Karpas-422 (cell line): ENCODE measurements around the gene PARP3. TPM values are rescaled to one million over a fixed set of nuclear protein-coding genes. Genes with fewer than 3 reads are reported as not detected.

Source experiments
- DNase-seq: peaks from one replicate; pipeline ENCODE4 v3.0.0-alpha.2; 2015
- H2AFZ ChIP-seq: fragments of 200-600 bp; sonication (generic); 2 replicates; pipeline ENCODE4 v1.6.1; 2014; ENCODE audit warnings: antibody characterized with exemption, low read length, mixed read lengths
- H3K27ac ChIP-seq: fragments of 200-600 bp; sonication (generic); 2 replicates; pipeline ENCODE4 v1.5.1; 2014; ENCODE audit warnings: mild to moderate bottlenecking, low read length, moderate library complexity
- H3K27me3 ChIP-seq: fragments of 200-600 bp; sonication (generic); 2 replicates; pipeline ENCODE4 v1.6.1; 2014; ENCODE audit warnings: low read length, mixed read lengths
- H3K36me3 ChIP-seq: fragments of 200-600 bp; sonication (generic); 2 replicates; pipeline ENCODE4 v1.6.1; 2014; ENCODE audit warnings: low read length, mixed read lengths; ENCODE audit not compliant: insufficient read depth
- H3K4me1 ChIP-seq: fragments of 200-600 bp; sonication (generic); 2 replicates; pipeline ENCODE4 v1.6.1; 2014; ENCODE audit warnings: mild to moderate bottlenecking, low read length, mixed read lengths
- H3K4me2 ChIP-seq: fragments of 200-600 bp; sonication (generic); 2 replicates; pipeline ENCODE4 v1.6.1; 2014; ENCODE audit warnings: low read length, low read depth, mild to moderate bottlenecking; ENCODE audit not compliant: poor library complexity, severe bottlenecking
- H3K4me3 ChIP-seq: fragments of 200-600 bp; sonication (generic); 2 replicates; pipeline ENCODE4 v1.5.1; 2014; ENCODE audit warnings: mild to moderate bottlenecking, antibody characterized with exemption, low read length, mixed read lengths
- H3K79me2 ChIP-seq: fragments of 200-600 bp; sonication (generic); 2 replicates; pipeline ENCODE4 v1.6.1; 2014; ENCODE audit warnings: mild to moderate bottlenecking, low read length, mixed read lengths
- H3K9ac ChIP-seq: fragments of 200-600 bp; sonication (generic); 2 replicates; pipeline ENCODE4 v1.6.0; 2014; ENCODE audit warnings: low read length
- H3K9me2 ChIP-seq: fragments of 200-600 bp; sonication (generic), shearing (Covaris generic); replicated peaks from 2 replicates; pipeline ENCODE4 v1.6.0; 2014; ENCODE audit warnings: mild to moderate bottlenecking, low read length, moderate library complexity; ENCODE audit not compliant: insufficient read depth
- H3K9me3 ChIP-seq: fragments of 300-700, 200-600 bp; sonication (generic); 2 replicates; pipeline ENCODE4 v1.6.1; 2014; ENCODE audit warnings: low read length, mixed read lengths
- H4K20me1 ChIP-seq: fragments of 200-600 bp; sonication (generic); 2 replicates; pipeline ENCODE4 v1.6.1; 2014; ENCODE audit warnings: mild to moderate bottlenecking, antibody characterized with exemption, low read length, low read depth; ENCODE audit not compliant: insufficient read depth
- total RNA-seq: library from RNA; depleted of rRNA; stranded (reverse); fragments of >200 nt; shearing (Covaris generic); gene quantifications from 2 replicates; pipeline ENCODE4 v1.2.3, GENCODE V29; 2014; ENCODE audit warnings: low replicate concordance

PARP3 gene
- total RNA-seq, 1 experiment from 2014 or later = 29.1 TPM

DNA sequence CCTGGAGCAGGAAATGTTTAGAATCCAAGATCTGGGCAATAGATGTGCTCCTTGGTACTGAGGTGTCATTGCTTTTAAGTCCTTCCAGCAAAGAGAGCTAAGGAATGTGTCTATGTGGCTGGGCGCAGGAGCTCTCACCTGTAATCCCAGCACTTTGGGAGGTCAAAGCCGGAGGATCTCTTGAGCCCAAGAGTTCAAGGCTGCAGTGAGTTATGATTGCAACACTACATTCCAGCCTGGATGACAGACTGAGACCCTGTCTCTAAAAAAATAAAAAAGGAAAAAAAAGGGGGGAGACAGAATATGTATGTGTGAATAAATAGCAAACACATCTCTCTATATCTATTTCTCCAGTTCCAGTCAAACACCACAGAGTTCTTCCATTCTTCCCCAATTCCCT, 8.7 kb downstream of the PARP3 start:
- Histone ChIP-seq H3K9me3 (no peaks in the 10 kb centered on the region), H3K4me3 (no peak overlapping the region), H3K9me2 (no peaks in the 10 kb centered on the region), H3K79me2 (no peaks in the 10 kb centered on the region), H3K4me2 (no peak overlapping the region), H2AFZ (no peak overlapping the region), H4K20me1 (no peaks in the 10 kb centered on the region), H3K27ac (no peak overlapping the region), H3K9ac (no peak overlapping the region), H3K4me1 (no peaks in the 10 kb centered on the region), H3K36me3 (no peaks in the 10 kb centered on the region), H3K27me3 (no peaks in the 10 kb centered on the region)
- DNase-seq = no peak

DNA sequence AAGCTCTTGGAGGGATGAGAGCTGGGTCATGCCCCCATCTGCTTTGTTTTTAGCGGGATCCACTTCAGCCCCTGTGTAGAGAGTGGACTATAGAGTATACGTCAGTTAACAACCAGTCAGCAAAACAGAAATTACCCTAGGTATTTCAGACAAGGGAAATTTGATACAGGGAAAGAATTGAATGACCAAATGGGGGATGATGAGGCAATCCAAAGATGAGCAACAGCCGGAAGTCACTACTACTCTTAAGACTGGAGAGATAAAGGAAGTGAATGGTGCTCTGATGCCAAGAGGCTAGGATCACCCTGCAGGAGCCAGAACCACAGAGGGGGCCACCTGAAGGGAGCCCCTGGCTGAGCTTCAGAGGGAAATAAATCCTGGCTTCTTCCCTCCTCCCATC, 11.3 kb downstream of the PARP3 start:
- no peak overlapping the region for H3K27ac ChIP-seq
- H3K27me3 ChIP-seq = no peaks in the 10 kb centered on the region
- no peaks in the 10 kb centered on the region for H3K79me2 ChIP-seq
- no peak overlapping the region for H3K9ac ChIP-seq
- no peaks in the 10 kb centered on the region for H3K9me3 ChIP-seq
- H3K9me2 ChIP-seq = no peaks in the 10 kb centered on the region
- no peak overlapping the region for H2AFZ ChIP-seq
- H4K20me1 ChIP-seq = no peaks in the 10 kb centered on the region
- H3K4me3 ChIP-seq = no peak overlapping the region
- H3K36me3 ChIP-seq = no peaks in the 10 kb centered on the region
- no peak for DNase-seq
- H3K4me1 ChIP-seq = no peaks in the 10 kb centered on the region
- no peak overlapping the region for H3K4me2 ChIP-seq

DNA sequence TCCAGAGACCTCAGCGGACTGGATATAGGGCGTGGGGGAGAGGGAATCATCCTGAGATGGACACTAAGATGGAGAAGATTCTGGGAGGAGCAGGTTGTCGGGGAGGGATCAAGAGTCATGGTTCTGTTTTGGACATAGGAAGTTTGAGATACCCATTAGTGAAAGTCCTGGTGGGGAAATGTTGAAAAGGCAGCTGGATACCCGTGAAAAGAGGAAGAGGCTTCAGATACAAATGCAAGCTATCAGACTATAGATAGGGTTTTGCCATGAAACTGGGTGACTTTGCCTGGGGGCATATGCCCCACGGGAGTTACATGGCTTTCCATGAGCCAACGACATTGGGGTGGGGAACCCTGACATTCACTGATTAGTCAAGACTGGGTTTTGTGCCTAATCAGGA, 11.9 kb downstream of the PARP3 start:
- Histone ChIP-seq H3K4me3 (no peak overlapping the region), H3K4me2 (no peak overlapping the region), H3K4me1 (no peaks in the 10 kb centered on the region), H3K9me2 (no peaks in the 10 kb centered on the region), H3K79me2 (no peaks in the 10 kb centered on the region), H2AFZ (no peak overlapping the region), H3K9ac (no peak overlapping the region), H3K27ac (no peak overlapping the region), H3K27me3 (no peaks in the 10 kb centered on the region), H3K36me3 (no peaks in the 10 kb centered on the region), H4K20me1 (no peaks in the 10 kb centered on the region), H3K9me3 (no peaks in the 10 kb centered on the region)
- DNase-seq = no peak

DNA sequence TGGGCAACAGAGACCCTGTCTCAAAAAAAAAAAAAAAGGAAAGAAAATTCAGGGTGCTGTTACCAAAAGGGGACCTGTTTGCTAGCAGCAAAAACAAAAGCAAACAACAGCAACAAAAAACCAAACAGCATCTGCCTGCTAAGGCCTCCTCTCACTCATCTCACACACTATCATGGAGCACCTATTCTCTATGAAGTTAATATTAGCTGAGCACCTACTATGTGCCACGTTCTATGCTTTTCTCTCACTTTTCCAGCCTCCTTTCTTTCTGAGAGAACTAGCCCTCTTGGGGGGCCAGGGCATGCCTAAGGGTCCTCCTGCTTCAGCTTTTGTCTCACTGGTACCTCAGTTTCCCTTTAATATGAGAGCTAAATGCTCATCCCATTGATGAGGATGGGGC, 12.6 kb downstream of the PARP3 start:
- no peaks in the 10 kb centered on the region for H3K27me3 ChIP-seq
- no peaks in the 10 kb centered on the region for H4K20me1 ChIP-seq
- H3K27ac ChIP-seq = no peak overlapping the region
- H2AFZ ChIP-seq = no peak overlapping the region
- H3K9me3 ChIP-seq = no peaks in the 10 kb centered on the region
- no peak for DNase-seq
- H3K9ac ChIP-seq = no peak overlapping the region
- H3K79me2 ChIP-seq = no peaks in the 10 kb centered on the region
- no peaks in the 10 kb centered on the region for H3K36me3 ChIP-seq
- no peak overlapping the region for H3K4me2 ChIP-seq
- H3K9me2 ChIP-seq = no peaks in the 10 kb centered on the region
- no peaks in the 10 kb centered on the region for H3K4me1 ChIP-seq
- no peak overlapping the region for H3K4me3 ChIP-seq

DNA sequence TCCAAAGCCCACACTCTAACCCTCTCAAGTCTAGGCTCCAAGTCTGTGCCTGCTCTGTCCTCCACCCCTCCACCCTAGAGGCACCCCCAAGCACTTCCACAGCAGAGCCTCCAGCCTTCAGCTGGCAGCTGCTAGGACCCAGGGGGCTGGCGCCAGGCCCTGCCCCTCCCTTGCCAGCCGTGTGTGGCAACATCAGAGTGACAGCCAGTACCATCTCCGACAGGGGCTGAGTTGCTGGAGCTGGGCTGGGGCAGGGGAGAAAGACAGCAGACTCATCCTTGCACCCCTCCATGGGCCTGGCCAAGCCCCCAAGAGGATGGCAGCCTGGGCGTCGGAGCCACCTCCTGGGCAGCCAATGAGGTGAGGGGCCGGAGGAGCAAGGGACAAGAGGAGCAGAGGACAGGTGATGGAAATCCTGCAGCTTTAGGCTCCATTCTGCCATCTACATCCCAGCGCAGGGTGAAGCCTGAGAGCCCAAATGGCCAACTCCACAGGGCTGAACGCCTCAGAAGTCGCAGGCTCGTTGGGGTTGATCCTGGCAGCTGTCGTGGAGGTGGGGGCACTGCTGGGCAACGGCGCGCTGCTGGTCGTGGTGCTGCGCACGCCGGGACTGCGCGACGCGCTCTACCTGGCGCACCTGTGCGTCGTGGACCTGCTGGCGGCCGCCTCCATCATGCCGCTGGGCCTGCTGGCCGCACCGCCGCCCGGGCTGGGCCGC, 13.2 kb downstream of the PARP3 start, which contains the start of gene GPR62:
GPR62 (plus strand) TSS at position 207 of the 718 bp plus-strand sequence; CDS start at position 479, 272 bp downstream.
- H4K20me1 ChIP-seq = no peaks in the 10 kb centered on the region
- no peaks in the 10 kb centered on the region for H3K4me1 ChIP-seq
- H3K4me3 ChIP-seq = no peak within 1 kb of the TSS
- H3K27ac ChIP-seq = no peak within 1 kb of the TSS
- no peaks in the 10 kb centered on the region for H3K9me3 ChIP-seq
- no peaks in the 10 kb centered on the region for H3K36me3 ChIP-seq
- H3K4me2 ChIP-seq = no peak within 1 kb of the TSS
- H3K9me2 ChIP-seq = no peaks in the 10 kb centered on the region
- no peak for DNase-seq
- H3K27me3 ChIP-seq = no peaks in the 10 kb centered on the region
- no peak within 1 kb of the TSS for H3K9ac ChIP-seq
- H3K79me2 ChIP-seq = no peaks in the 10 kb centered on the region
- H2AFZ ChIP-seq = no peak within 1 kb of the TSS

DNA sequence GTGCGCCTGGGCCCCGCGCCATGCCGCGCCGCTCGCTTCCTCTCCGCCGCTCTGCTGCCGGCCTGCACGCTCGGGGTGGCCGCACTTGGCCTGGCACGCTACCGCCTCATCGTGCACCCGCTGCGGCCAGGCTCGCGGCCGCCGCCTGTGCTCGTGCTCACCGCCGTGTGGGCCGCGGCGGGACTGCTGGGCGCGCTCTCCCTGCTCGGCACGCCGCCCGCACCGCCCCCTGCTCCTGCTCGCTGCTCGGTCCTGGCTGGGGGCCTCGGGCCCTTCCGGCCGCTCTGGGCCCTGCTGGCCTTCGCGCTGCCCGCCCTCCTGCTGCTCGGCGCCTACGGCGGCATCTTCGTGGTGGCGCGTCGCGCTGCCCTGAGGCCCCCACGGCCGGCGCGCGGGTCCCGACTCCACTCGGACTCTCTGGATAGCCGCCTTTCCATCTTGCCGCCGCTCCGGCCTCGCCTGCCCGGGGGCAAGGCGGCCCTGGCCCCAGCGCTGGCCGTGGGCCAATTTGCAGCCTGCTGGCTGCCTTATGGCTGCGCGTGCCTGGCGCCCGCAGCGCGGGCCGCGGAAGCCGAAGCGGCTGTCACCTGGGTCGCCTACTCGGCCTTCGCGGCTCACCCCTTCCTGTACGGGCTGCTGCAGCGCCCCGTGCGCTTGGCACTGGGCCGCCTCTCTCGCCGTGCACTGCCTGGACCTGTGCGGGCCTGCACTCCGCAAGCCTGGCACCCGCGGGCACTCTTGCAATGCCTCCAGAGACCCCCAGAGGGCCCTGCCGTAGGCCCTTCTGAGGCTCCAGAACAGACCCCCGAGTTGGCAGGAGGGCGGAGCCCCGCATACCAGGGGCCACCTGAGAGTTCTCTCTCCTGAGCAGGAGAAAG, 14.0 kb downstream of the PARP3 start:
- Histone ChIP-seq H3K36me3 (no peaks in the 10 kb centered on the region), H3K9ac (no peak overlapping the region), H3K4me3 (no peak overlapping the region), H2AFZ (no peak overlapping the region), H3K9me2 (no peaks in the 10 kb centered on the region), H3K79me2 (no peaks in the 10 kb centered on the region), H3K4me2 (no peak overlapping the region), H3K4me1 (no peaks in the 10 kb centered on the region), H3K27ac (no peak overlapping the region), H4K20me1 (no peaks in the 10 kb centered on the region), H3K27me3 (no peaks in the 10 kb centered on the region), H3K9me3 (no peaks in the 10 kb centered on the region)
- DNase-seq = no peak

DNA sequence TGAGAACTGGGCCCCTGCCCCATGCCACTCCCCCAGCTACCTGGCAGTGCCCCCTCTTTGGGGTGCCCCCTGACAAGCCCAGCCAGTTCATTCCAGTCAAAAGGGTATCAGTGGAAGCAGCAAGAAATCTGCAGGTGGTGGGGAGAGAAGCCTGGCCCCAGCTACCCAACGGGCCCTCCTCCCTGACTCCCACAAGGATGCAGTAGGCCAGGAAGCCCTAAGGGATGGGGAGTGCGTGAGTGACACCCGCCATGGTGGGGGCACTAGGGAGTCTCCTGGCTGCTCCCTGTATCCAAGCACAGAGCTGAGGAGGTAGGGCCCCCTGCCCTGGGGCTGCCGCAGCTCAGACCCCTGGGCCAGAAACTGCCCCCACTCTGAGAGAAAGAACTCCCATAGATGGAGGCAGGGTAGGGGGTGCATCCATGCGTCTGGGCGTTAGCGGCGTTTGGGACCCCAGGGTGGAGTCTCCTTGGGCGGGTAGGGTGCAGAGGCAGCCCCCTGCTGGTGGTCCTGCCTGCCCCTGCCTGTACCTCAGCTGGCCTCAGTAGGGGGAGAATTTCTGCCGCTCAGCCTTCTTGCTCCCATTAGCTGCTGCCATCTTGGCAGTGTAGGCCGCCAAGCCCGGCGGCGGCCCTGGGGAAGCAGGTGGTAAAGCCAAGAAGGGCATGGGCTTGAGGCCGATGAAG, 15.5 kb downstream of the PARP3 start:
- no peaks in the 10 kb centered on the region for H3K9me2 ChIP-seq
- H3K79me2 ChIP-seq = no peaks in the 10 kb centered on the region
- no peaks in the 10 kb centered on the region for H3K4me1 ChIP-seq
- H3K4me2 ChIP-seq = no peak overlapping the region
- no peaks in the 10 kb centered on the region for H3K27me3 ChIP-seq
- peaks cover 6% of the 10 kb centered on the region for H4K20me1 ChIP-seq
- H3K9me3 ChIP-seq = no peaks in the 10 kb centered on the region
- H2AFZ ChIP-seq = no peak overlapping the region
- no peak overlapping the region for H3K27ac ChIP-seq
- H3K4me3 ChIP-seq = no peak overlapping the region
- no peaks in the 10 kb centered on the region for H3K36me3 ChIP-seq
- DNase-seq = no peak
- no peak overlapping the region for H3K9ac ChIP-seq
